HG03045 (cell line): ENCODE data around the gene PRKCE.

Source experiments
- ATAC-seq: cut with Tn5 transposase; IDR thresholded peaks from one replicate; pipeline ENCODE4 v1.9.1; 2021; ENCODE audit warnings: mild to moderate bottlenecking, moderate library complexity; ENCODE audit not compliant: unreplicated experiment

Gene PRKCE

DNA sequence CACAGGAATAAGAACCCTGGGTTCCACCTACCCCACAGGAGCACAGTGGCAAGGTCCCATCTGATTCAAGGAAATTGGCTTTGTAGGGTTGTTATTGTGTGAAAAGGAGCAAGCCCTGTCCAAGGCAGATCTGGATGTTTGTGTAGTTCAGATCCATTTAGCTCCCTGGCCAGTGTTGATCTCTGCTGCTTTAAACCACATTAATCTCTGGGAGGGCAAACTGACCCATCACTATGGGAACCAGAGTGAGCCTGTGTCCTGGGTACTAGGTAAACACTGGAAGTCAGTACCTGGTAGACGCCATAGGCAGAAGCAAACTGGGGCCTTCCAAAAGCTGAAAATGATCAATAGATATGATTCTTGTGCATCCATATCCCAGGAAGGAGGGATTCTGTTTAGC is 374.2 kb downstream of the PRKCE start:
- no peak for ATAC-seq

DNA sequence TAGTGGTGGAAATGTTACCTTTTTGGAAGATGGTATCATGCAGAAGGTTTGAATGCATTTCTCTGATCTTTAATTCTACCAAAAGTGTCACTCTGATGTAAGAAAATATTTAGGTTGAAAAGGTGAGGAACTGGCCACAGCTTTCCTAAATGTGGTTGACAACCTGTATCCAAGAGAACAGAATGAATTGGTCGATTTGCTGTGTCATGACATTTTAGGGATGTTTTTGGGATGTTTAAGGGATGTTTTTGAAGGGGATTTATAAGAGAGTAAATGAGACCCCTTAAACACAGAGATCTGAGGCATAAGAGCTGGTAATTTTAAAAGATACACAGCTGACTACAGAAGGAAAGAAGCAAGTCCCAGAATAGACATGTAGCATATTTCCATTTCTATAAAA is 375.0 kb downstream of the PRKCE start:
- ATAC-seq, result no peak

DNA sequence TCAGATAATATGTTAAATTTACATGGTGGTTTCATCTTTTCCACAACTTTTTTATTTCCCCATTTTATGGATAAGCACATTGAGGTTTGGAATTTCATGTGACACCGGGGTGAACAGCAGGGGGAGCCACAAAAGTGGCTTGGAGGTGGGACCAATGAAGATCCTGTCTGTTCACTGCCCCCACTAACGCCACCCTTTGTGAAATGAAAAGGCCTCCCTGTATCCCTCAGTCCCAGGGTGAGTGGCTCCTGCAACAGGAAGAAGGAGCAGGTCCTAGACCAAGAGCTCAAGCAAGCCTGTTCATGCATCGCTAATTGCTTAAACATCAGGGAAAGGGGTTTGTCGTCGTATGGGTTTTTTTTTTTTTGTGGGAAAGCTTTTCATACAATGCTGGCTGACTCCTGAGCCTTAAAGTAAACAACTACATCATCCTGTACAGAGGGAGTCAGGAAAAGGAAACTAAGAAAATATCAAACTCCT is 377.9 kb downstream of the PRKCE start:
- ATAC-seq, result no peak

DNA sequence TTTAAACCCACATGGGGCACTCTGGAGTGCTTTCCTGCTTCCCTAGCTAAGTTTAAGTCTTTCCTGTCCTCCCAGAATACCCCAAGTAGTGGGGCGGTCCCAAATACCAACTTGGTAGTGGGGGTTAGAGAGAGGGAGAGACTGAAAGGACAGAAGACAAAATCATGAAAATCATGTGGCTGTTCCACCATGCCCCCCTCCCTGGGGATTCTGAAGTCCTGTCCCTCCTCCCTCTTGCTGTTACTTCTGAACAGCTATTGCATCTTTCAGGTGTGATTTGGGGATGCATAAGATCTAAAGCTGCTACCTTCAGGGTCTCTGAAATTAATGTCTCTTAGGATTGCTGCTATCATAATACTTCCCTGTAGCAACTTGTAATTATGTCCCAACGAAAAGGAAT is 378.9 kb downstream of the PRKCE start:
- no peak for ATAC-seq

DNA sequence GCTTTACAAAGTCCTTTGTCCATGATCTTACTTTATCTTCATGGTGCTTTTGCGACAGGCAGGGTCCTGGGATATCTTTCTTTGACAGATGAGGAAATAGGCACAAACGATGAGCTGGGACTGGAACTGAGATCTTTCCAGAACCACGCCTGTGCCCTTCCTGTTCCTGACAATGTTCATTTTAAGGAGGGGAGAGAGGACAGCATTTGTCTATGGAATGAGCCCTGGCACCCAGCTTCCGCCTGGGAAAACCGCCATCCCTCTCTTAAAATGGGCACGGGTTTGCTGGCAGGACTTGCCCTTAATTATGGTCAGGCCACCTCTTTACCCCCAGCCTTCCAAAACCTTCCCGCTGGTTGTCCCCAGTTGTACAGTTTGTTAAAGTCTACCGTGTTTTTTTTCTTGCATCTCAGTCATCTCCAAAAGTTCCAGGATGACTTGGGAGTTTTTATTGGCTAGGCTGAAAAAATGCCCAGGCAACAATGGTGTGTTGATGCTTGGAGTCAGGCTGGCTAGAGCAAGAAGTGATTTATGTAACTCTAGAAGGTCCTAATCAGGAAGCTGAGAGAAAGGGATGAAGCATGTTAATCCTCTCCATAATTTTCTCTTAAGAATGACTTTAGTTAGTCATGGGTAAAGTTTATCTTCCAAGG is 380.8 kb downstream of the PRKCE start:
- no peak for ATAC-seq

DNA sequence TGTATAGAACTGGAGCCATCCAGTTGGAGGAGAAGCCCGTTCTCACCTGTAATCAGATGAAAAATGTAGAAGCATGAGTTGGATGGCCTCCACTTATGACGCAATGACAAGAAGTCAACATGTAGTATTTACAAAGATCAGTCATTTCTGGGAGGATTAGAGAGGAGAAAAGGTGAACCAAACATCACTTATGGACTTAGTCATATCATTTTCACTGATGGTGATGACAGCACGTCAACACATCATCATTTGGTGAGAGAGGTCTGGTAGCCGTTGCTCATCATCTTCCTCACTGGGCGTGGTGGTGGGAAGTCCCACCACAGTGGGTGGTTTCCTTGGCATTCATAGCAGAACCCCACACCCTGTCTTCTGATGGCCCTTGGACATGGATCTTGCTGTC is 381.5 kb downstream of the PRKCE start:
- no peak for ATAC-seq

DNA sequence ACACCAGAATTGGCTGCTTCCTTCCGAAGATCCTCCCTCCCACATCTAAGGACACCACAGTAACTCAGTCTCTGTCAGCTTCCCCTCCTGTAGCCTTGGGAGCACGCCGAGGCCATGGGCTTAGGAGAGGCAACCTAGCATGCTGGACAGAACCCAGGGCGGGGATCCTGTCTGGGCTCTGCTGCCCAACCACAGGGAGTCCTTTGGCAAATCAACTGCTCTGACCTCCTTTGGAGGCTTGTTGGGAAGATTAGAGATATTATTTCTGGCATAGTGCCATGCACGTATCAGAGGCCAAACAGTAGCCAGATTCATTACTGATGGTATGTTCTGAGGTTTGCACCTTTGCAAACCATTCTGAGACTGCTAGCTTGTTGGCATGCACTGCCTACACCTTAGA is 383.1 kb downstream of the PRKCE start:
- no peak for ATAC-seq

DNA sequence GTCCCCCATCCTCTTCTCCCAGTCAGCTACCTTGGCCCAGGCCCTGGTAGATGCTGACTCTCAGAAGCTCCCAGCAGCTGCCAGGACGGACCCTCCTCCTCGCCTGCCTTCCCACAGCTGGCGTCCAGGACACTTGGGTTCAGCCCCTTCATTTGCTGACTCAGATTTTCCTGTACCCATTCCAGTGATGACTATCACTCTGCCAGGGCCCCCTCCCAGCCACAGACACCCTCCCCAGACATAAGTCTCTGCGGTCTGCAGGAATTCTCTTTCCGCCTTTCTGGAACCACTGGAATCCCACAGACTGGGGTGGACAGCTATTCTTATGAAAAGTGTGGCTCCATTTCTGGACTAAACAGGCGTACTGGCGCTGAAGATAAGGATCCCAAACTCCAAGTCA is 385.5 kb downstream of the PRKCE start:
- ATAC-seq, result no peak

DNA sequence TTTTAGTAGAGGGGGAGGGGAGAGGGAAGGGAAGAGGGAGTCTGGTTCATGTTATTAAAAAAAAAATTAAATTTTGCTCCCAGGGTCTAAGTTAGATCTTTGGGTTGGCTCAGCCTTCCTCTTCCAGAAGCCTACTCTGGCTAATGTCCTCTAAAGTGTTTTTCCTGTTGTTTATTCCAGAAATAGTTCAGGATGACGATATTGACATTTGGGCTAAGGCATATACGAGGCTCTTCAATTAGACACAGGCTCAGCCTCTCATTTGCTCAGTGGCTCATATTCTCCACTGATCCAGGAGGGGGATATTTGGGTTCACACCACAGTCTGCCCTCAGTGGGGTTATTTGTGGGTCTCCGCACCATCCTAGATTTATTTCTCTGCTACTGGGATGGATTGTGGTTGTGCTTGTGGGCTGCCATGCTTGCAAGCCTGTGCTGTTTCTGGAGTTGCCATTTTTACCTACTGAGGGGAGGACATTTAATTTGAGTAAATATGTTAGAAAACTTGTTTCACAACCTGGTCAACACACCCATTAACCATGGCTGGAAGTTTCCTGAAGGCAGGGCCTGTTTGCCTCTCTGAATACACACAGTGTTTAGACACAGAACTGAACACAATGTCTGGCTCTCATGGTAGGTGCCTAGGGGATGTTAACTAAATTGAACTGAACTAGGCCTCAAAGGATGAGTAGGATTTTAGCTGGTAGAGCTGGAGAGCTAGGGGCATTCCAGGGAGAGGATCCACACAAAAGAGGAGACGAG is 388.2 kb downstream of the PRKCE start:
- ATAC-seq, result no peak

DNA sequence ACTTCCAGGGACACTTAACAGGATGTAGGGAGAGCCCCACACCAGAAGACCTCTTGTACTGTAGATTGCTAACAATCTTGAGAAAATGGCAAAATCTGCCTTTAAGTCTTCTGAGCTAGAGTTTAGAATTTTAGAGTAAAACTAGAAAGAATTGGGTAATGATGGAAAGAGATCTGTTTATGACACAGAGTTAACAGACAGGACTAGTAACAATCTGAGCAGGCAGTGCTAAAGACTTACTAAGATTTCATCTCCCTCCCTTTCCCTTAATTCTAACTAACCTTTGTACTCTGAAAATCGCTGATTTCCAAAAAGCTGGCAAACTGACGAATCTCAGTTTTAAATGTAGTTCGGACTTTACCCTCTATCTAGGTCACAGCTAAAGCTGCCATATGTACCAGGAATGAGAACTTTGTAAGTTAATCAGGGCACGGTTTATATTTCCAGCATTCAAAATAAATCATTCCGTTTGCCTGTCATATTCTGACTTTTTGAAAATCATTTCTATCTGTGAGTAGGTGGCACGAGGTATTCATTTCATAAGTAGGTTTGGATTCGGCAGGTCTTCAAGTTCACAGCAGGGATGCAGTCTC is 389.2 kb downstream of the PRKCE start:
- no peak for ATAC-seq

DNA sequence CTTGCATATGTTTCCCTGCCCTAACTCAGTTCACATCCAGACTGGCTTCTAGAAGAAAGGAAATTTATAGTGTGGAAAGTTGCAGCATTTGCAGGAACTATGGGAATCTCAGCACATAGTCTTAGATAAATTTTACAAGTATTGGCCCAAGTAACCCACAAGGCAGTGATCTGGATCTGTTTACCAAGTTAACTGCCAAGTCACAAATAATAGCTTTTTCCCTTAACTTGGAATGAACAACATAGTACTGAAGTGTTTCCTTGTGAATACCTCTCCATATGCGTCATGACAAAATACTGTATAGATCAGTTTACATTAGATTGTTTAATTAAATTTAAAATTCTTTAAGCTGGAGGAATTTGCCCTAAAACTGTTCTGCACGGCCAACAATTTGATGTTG is 390.0 kb downstream of the PRKCE start:
- ATAC-seq, result no peak

DNA sequence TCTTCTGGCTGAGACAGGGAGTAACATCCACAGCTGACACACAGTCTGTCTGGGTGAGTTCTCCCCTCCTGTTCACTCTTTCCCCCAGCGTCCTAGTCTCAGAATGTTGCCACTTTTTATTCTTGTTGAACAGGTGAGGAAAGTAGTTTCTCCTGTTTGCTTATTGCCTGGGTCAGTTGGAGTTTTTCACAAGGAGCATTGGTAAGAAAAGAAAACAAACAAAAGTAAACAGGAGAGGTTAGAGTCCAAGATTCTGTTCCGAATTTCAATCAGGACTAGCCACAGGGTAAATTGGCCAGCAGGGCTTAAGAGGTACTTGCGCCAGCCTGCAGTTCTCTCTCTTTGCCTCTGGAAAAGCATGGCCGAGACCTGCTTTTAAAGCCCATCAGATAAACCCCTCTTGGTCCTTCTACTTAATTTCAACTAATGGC is 390.7 kb downstream of the PRKCE start:
- ATAC-seq, result no peak

DNA sequence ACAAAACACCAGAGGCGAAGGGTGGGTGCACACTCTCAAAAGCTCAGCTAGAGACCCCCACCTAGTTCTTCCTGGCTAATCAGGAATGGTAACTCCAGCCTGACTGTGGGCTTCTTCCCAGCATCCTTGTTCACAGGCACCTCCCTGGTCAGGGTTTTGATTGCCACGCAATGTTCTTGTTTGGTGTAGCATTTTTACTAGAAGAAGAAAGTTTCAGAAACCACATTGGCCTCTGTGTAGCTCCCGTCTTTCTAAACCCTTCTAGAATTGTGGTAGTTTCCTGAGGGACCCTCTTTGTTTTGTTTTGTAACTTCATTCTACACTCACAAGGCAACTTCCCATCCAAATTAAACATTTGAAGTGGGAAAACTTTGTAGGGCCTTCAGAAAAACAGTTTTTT is 391.2 kb downstream of the PRKCE start:
- ATAC-seq, result no peak

DNA sequence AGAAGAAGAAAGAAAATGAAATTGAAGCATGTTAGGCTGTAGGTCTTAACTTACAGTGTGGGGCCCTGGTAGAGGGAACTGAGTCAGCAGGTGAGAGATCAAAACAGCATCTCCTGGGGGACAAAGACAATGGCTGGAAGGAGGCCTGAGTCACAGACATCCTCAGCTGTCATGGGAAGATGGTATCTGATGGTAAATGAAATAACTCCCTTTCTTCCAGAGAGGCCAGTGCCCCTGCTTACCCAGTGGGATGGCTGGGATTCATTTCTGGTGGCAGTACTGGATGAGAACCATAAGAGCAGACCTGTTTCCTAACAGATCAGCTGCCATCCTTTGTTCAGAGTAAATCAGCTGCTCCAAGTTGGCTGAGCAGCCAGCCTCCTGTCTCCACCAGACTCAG is 394.4 kb downstream of the PRKCE start:
- no peak for ATAC-seq

DNA sequence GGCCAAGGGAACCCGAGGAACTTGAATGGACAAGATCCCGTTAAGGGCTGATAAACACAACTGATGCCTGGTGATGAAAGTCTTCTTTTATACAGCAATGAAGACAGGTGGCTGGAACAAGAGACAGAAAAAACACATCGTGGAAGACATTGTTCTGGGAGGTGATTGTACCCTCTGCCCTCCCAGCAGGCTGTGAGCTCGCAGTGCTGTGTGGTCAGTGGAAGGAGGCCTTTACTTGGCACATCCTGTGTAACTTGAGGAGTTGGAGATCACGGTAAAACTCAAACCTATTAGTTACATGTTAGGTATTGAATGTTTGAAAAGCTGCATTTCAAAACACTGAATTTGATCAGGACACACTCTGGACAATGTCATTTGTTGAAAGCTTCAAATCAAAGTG is 395.8 kb downstream of the PRKCE start:
- ATAC-seq, result no peak

DNA sequence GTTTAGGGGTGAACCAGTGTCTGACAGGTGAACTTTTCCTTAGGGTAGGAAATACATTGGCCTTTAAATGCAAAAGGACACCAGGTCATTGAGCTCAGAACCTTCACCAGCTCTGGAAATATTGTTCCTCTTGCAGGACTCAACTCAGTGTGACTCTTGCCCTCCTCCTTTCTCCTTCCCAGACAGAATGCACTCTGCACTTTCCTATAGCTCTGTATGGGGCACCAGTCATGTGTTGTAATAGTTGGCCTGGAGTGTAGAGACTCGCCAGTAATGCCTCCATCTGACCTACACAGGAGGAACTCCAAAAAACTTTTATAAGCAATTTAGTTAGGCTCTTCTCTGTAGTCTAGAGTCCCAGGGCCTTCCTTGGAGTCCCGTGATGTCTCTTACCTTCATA is 397.2 kb downstream of the PRKCE start:
- ATAC-seq, result no peak

DNA sequence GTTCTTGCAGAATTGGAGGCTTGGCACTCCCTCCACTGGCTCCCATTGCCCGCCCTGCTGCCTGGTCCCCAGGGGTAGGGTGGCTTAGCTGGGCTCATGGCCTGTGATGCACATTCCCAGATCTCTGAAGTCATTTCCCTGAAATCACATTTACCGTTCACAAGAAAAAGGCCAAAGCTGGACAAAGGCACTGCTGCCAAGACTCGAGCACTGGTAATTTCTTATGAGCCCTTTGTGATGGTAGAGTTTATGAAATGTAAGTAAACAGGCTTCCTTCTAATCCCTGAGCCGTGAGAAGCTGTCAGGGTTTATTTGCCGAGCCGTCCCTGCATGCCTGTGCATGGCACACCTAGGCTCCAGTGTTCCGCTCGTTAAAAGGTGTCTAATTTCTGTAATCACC is 398.6 kb downstream of the PRKCE start:
- ATAC-seq, result no peak

DNA sequence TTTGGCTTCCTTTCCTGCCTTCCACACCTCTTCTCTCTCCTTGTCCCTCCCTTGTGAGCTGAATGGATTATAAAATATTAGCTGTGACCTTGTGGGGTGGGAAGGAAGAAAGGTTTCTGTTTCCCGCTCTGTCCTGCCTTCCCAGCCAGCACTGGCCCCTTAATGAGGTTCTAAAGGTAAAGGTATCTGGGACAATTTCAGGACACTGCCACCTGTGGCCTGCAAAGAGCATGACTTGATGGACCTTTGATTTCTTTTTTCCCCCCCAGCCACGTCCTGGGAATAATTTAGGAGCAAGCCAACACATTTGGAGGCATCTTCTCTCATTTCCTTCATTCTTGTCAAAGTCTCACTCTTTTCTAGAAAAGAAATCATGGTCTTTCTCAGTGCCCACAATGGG is 399.0 kb downstream of the PRKCE start:
- no peak for ATAC-seq

DNA sequence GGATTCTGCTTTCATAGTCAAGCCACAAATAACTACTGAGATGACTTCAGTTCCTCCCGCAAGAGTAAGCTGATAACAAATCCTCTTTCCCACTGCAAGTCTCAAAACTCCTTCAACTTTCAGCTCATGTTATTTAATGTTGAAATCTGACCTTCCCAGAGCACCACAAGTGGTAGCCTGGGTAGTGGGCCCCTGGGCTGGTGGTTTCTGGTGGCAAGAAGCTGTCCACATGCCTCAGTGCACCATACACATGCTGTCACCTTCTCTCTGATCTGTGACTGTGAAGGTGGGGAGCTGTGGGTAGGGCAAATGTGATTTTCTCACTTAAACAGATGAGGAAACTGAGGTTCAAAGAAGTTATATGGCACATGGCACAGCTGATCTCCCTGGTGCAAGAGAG is 399.6 kb downstream of the PRKCE start:
- no peak for ATAC-seq

DNA sequence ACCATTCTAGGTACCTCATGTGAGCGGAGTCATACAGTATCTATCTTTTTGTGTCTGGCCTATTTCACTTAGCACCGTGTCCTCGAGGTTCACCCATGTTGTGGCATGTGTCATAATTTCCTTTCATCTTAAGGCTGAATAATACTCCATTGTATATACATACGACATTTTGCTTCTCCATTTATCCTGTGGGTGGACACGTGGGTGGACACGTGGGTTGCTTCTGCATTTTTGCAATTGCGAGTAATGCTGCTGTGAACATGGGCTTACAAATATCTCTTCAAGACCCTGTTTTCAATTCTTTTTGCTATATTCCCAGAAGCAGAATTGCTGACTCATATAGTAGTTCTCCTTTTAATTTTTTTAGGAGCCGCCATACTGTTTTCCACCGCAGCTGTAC is 402.1 kb downstream of the PRKCE start:
- ATAC-seq, result no peak

DNA sequence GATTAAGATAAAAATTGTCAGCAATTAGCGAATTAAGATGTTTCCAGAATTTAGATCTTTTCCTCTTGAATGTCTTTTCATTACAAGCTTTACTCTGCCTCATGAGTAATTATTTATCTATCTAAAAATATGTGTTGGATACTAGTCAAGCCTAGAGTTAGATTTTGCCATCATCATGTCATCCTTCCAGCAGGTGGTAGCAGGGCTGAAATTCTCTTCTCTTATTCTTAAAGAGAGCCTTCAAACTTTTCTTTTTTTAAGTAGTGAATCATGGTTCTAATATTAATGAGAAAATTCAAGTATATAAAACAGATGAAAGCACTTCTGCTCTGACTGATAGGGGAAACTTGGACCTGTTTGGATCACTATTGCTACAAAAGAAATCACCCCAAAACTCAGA is 405.1 kb downstream of the PRKCE start:
- ATAC-seq, result no peak

DNA sequence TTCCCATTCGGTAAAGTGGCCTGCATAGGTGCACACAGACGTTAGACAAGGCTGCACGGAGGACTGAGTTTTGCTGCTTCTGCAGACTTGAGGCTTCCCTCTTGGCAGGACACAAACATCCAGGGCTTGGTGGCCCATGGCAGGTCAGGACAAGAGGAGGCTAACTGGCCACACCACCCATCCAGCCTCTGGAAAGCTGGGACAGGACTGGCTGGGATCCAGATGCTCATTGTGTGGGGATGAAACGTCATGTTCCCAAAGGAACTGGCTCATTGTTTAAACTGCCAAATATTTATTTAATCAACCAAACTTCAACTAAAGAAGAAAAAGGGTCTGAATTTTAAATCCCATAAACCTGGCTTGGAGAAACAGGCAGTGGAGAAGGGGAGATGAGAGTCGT is 406.7 kb downstream of the PRKCE start:
- no peak for ATAC-seq
